CD4-positive, alpha-beta T cell treated with Interleukin-12 subunit alpha and Interleukin-12 subunit beta, for 1 hour (primary cell): Measurements from ENCODE around the gene JPH2.
"Not testable (repeated sequence)": the region's sequence is repeated elsewhere in the genome, so short reads cannot be mapped to it uniquely, and the experiment has no call there.

ENCODE experiments used
- DNase-seq: peaks from one replicate; pipeline ENCODE4 v3.0.0-alpha.2; 2020

Gene JPH2

DNA sequence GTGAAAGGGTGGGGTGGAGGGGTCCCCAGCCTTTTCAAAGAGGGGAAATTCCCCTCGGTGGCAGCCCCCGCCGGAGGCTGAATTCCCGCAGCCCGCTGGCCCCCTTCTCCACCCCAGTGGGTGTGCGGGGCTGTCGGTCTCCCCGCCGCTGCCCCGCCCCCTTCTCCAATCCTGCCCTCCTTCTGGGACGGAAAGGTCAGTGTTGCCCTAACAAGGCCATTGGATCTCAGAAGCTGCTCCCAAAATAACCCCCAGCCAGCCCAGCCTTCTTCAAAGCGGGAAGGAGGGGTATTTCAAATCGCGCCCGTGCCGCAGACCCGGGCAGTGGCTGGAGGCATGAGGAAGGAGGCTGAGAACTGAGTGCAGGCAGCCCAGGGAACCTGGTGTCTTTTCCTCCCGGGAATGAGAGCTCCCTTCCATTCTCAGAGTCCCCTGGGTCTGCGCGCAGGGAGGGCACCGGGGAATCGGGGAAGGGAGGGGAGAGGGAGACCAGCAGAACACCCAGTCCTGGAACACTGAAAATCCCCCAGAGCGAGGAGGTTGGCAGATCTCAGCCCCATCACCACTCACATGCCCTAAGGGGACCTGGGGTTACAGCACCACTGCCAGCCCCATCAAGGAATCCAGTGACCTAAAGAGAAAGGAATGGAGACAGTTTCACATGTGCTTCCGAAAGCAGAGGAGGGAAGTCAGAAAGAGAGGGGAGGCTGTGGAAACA, at the start of gene JPH2:
Gene JPH2 (minus strand): TSS at position 135 of the 718 bp plus-strand sequence. CDS start 483 bp downstream, outside the sequence.
- no peak for DNase-seq

DNA sequence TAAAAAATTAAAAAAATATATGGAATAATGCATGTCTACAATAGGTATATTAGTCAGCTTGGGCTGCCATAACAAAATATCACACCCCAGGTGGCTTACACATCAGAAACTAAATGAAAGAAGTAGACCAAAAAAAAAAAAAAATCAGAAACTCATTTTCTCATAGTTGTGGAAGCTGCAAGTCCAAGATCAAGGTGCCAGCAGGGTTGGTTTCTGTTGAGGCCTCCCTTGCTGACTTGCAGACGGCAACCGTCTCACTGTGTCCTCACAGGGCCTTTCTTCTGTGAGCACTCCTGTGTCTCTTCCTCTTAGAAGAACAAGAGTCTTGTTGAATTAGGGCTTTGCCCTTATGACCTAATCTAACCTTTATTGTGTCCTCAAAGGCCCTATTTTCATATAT, 48.7 kb upstream of the JPH2 start:
- no peak for DNase-seq

DNA sequence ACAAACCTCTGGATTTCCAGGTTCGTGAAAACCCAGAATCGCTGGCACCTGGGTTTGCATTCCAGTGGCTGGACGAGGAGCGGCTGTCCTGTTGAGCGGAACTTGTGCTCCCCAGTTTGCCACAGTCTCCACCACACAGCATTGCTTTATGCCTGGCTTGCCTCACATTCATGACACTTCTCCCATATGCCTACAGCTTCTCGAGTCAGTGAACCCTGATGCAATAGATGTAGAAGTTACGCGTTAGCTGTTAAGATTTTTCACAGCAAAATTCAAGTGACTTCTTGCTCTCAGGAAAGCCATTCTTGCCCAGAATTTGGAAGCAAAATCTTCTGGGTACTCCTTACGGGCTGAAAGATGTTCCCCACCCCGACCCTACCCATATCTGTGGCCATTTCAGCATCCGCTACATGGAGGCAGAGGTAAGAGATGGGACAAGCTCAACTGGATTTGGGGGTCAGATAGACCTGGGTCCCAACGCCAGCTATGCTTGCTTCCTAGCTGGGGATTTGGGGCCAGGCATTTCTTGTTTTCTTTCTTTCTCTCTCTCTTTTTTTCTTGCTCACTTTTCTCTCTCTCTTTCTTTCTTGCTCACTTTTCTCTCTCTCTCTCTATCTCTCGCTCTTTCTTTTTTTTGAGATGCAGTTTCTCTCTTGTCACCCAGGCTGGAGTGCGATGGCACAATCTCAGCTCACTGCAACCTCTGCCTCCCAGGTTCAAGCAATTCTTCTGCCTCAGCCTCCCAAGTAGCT, 47.8 kb upstream of the JPH2 start:
- DNase-seq = no peak

DNA sequence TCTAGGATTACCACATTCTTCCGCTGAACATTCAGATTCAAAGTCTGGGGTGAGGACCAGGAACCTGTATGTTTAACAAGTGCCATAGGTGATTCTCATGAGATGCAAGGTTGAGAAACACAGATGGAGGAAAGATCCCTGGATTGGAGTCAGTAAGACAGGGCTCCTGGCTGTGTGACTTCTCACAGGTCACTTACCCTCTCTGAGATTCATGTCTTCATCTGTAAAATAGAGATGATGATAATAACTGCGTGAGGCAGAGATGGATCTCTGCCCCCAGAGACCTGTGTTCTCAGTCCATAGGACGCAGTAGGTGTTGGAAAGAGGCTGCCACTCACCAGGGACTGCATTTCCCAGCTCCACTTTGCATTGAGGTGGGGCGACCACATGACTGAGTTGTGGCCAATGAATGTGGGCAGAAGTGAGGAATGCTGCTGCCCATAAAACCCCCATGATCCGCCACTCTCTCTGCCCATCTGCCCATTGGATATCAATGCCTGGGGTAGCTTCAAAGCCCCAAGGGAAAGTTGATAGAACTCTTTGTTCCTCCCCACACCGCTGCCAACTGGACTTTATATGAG, 46.5 kb upstream of the JPH2 start:
- DNase-seq = no peak

DNA sequence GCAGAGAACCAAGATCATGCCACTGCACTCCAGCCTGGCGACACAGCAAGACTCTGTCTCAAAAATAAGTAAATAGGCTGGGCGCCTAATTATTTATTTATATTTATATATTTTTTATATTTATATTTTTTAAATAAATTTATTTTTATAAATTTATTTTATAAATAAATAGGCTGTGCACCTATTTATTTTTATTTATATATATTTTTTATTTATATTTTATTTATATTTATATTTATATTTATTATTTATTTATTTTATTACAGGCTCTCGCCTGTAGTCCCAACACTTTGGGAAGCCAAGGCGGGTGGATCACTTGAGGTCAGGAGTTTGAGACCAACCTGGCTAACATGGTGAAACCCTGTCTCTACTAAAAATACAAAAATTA, 45.5 kb upstream of the JPH2 start:
- DNase-seq = not testable (repeated sequence)

DNA sequence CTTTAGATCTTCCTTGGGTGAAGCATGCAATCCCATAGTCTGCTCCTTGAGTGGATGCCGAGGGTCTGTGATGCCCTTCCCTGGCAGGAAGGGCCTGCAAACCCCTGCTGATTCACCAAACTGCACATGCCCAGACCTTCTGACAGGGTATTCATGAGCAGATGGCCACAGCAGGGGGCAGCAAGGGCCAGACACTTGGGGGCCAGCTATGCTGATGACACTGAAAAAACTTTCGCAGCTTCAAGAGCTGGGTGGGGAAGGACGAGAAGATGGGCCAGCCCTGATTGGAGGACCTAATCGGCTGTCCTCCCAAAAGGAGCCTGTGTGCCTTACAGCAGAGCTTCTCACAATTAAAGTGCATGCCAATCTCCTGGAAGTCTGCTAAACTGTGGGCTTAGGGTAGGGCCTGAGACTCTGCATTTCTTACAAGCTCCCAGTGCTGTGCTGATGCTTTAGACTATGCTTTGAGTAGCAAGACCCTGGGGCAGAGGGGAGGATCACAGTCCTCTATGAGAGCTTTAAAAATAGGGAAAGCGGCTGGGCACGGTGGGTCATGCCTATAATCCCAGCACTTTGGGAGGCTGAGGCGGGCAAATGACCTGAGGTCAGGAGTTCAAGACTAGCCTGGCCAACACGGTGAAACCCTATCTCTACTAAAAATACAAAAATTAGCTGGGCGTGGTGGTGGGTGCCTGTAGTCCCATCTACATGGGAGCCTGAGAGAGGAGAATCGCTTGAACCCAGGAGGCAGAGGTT, 44.9 kb upstream of the JPH2 start:
- no peak for DNase-seq

DNA sequence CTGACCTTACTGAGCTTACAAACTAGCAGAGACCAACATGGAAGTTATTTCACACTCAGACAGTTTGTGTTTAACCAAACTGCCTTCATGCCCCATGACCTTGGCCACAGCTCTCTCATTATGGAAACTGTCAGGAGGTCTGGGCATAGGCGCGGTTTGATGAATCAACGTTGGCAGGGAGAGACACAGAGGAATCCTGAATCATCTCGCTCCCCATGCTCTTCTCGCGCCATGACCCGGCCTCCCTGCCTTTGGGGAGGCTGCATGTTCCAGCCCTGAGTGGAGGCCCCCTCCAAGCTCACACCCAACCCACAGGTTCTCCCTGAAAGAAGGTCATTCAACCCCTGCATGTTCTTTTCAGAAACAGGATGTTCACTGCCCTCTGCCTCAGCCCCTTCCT, 44.2 kb upstream of the JPH2 start:
- DNase-seq = no peak

DNA sequence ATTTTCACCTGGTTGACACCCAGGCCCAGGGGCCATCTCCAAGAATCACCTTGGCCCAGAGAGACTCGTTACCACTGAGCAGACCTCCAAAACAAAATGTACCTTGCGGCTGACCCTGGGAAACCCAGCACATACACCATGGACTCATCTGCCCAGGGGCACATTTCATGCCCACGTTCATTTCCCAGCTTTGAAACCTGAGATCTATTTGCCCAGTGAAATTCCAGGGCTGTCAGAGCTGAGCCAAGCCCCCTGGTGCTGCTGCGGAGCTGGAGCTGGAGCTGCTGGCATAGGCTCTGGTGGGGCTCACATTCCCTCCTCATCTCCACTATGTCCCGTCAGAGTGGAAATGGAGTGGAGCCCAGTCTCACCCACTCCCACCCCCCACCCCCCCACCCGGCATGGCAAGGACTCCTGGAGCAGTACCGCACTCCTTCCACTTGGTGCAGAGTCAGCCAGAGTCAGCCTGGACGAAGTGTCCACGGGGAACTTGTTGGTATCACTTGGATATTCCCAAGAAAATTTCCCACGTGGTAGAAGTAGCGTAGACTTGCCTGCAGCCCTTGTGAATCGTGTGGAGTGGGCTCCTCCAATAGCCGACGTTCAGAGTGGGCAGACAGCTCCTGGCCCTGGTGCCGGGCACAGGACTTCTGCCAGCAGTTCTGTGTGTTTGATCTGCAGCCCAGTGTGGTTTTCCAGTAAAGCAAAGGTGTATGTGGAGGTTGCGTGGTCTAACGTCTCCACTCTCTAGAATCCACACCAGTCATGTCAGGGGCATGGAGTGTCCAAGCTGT, 41.7 kb upstream of the JPH2 start:
- no peak for DNase-seq

DNA sequence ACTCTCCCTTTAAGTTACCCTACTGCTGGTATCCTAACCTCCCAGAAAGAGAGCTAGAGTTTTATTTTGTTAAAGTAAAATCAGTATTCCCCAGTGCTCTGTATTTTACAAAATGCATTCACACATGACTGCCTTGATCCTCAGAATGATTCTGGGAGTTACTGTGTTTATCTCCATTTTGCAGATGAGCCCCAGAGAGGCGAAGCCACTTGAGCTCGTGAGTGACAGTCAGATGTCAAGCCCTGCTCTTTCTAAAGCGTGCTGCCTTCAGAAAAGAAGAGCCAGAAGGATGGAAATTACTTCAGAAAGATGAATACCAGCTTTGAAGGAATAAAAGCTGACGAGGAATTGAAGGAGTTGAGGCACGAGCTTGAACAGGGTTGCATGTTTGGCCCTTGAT, 37.6 kb upstream of the JPH2 start:
- no peak for DNase-seq

DNA sequence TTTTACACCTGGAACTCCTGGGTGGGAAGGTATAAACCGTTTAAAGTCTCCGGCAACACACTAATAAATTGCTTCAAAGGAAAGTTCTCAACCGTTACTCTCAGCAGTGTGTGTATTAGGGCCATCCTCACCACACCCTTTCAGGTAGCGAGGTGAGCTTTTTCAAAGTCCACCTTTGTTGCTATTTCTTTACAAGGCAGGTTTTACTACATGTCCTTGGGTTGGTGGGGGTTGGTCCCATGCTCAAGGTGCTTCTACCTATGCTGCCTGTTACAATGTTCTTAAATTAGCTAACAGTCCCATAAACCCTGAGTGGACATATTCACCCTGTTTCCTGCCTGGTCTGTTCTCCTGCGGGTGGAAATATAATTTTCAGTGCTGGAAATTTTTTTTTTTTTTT, 36.7 kb upstream of the JPH2 start:
- no peak for DNase-seq

DNA sequence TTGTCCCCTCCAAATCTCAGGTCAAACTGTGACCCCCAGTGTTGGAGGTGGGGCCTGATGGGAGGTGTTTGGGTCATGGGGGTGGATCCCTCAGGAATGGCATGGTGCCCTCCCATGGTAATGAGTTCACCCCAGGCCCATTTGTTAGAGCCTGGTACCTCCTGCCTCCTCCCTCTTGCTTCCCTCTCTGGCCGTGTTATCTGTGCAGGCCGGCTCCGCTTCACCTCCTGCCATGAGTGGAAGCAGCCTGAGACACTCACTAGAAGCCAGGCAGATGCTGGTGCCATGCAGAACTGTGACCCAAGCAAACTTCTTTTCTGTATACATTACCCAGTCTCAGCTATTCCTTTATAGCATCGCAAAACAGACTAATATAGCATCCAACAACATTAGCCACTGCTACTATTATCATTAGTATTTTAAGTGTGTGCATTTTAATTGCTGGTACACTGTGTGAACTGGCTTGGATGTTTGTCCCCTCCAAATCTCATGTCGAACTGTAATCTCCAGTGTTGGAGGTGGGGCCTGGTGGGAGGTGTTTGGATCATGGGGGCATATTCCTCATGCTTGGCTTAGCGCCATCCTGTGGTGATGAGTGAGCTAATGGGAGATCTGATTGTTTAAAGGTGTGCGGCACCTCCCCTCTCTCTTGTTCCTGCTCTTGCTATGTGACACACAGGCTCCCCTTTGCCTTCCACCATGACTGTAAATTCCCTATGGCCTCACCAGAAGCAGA, 35.8 kb upstream of the JPH2 start:
- no peak for DNase-seq

DNA sequence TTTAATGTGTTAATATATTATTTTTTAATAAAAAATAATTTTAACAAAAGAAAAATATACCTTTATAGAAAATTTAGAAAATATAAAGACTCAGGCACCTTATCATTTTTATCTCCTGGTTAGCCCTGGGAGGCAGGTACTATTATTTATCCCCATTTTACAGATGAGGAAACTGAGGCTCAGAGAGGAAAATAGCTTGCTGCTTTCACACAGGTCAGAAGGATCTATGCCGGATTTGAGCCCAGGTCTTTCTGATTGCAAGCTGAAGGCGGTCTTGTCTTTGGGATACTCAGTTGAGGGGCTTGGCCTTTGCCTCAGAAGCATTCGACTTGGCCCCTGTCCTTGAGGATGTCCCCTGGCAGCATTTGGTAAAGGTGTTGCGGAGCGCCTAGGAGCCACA, 35.0 kb upstream of the JPH2 start:
- DNase-seq = no peak

DNA sequence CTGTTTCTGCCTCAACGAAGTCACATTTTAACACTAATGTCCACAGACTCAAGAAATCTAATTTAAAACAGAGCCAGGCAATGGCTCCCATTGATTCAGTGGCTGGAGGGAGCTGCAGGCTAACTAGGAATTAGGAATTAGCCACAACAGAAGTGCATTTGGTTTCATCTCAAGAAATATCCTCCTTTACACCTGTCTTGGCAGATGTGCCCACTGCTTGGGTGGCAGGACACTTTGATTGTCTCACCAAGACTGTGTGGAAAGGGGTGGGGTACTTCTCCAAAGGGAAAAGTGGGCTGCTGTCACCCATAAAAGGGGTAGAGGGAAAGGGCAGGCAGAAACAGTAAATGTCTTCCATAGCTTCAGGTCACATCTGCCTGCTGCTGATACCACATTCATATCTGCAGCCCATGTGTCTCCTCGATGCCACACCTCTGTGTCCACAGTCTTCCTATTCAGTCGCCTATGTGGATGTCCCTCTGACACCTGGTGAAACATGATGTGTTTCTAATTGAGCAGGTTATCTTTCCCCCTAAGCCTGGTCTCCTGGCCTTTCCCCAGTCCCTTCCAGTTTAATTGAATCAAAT, 34.5 kb upstream of the JPH2 start:
- no peak for DNase-seq

DNA sequence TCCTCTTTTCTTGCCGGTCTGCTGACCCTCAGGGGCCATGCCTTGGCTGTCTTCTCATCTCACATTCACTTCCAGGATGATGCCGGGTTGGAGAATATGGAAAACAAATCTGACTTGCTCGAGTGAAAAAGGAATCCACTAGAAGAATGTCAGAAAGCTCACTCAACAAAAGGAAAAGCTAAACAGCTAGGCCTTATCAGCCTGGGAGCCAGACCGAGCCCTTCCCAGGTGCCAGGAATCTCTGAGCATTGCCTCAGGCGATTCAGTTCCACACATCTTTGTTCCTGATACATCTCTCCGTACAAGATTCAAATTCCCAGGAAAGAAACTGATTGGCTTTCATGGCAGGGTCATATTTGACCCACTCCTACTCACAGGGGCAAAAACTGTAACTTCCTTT, 32.8 kb upstream of the JPH2 start:
- no peak for DNase-seq

DNA sequence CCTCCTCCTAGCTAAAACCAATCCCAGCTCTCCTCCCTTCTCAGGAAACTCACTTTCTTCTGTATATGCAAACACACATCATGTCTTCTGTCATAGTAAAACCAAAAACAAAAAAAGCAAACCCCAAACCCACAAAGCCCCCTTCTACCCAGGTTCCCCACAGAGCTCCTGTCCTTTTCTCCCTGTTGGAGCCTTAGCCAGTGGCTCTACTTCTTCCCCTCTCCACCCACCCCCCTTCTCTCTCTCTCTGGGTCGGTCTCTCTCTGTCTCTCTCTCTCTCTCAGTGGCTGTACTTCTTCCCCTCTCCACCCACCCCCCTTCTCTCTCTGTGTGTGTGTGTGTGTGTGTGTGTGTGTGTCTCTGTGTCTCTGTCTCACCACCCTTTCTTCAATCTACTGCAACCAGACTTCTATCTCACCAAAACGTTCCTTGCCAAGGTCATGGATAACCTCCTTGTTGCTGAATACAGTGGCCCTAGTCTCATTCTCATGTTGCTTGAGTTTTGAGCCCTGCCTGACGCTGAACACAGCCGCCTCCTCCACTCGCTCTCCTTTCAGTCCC, 32.3 kb upstream of the JPH2 start:
- peak; percentile 37 for DNase-seq

DNA sequence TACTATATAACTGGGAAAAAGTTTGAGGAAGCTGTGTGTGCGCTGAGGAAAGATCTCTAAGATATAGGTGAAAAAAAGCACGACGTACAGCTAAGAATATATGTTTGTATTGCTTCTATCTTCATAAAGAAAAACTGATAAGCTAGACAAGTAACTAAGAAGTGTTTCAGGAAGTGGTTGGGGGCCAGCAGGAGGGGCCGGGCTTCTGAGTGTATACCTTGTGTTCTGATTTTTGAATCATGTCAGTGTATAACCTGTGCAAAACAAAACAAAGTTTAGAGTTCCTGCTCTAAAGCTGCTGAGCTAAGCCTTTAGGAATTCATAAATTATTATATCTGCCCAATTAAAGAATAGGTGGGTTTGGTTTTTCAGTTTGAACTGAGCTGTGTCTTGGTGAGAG, 31.5 kb upstream of the JPH2 start:
- peak; percentile 45 for DNase-seq

DNA sequence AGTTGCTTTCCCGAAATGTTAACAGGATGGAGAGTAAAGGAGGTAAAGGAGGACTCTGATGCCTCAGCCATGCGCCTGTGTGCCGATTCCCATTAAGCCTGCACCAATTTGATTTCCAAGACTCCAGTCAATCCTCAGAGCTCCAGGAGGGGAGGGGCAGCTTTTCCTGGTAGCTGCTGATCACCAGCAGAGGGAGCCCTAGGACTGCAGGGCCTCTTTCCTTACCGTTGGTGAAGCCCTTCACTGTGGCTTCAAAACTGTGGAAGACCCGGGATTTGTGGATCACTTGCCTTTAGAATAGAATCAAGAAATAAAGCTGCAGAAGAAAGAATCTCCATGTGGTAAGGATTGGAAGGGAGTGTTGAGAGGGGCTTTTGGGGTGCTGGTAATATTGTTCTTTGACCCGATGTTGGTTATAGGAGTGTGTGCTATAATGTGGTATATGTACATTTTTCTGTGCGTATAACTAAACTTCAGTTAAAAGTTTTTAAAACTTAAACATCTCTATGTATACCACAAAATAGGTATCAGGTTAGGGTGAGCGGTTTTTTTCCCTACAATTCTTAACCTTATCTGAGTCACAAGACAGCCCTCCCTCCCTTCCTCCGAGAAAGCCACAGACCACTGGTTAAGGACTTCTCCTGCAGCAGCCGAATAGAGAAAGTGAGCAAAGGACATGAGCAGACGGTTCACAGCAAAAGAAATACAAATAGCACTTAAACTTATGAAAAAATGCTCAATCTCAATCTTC, 30.5 kb upstream of the JPH2 start:
- peak; percentile 78 for DNase-seq

DNA sequence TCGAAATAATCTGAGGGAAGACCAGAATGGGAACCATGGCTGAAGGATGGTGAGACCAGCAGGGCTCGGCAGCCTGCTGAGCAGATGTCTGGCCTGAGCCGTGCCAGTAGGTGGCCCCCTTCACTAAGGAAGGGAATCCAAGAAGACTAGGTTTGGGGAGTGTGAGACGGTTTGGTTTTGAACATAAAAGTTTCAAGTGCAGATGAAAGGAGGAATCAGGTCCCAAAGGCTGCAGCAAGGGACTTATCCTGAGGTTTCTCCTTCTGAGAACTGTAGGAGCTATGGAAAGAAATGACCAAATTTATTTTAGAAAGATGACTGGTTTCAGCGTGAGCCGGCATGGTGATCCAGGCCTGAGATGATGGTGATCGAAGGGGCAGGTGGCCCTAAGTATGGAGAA, 28.1 kb upstream of the JPH2 start:
- DNase-seq = peak; percentile 78

DNA sequence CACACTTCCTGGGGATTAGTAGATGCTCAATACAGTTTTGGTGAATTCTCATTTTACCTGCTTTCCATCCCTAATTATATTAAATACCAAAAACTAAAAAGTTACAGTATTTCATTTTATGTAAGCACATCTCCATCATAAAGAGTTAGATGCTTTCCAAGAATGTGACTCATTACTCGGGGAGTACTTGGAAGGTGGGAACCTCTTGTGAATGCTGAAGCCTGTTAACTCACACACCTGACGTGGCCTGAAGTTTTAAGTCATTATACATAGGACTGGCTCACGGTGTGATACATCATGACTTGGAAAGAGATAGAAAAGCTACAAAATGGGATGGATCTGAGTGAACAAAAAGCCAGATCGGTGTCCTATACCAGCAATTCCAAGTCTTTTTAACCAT, 25.8 kb upstream of the JPH2 start:
- no peak for DNase-seq
